ENCODE results near the gene DMRTC1.
"Not testable (repeated sequence)": the region's sequence is repeated elsewhere in the genome, so short reads cannot be mapped to it uniquely, and the experiment has no call there.

The DMRTC1 gene

GRCh38 chrX:72943819-72944169 is at the start of gene DMRTC1:
DMRTC1 (minus strand) TSS chrX:72943837; CDS start chrX:72875694, 68,143 bp downstream.
- not testable (repeated sequence) for H3K27ac ChIP-seq

- not testable (repeated sequence) for H3K27ac ChIP-seq
These were observed 37.3 kb upstream of the DMRTC1 start for GRCh38 chrX:72980894-72981469.

- not testable (repeated sequence) for H3K27ac ChIP-seq
These were observed 31.2 kb upstream of the DMRTC1 start for GRCh38 chrX:72974885-72975284.

- not testable (repeated sequence) for H3K27ac ChIP-seq
These were observed 28.2 kb upstream of the DMRTC1 start for GRCh38 chrX:72971859-72972258.

GRCh38 chrX:72959971-72960370 is 16.3 kb upstream of the DMRTC1 start:
- not testable (repeated sequence) for H3K27ac ChIP-seq

- H3K27ac ChIP-seq, result not testable (repeated sequence)
These were observed 410 bp downstream of the DMRTC1 start for GRCh38 chrX:72943035-72943818.

- H3K27ac ChIP-seq, result not testable (repeated sequence)
These were observed 1.4 kb downstream of the DMRTC1 start for GRCh38 chrX:72942272-72942671.

GRCh38 chrX:72937906-72938305 is 5.7 kb downstream of the DMRTC1 start, which contains the start of gene FAM236A:
FAM236A (plus strand) TSS chrX:72938206; CDS start chrX:72938263, 57 bp downstream.
- not testable (repeated sequence) for H3K27ac ChIP-seq

- H3K27ac ChIP-seq, result not testable (repeated sequence)
These were observed 6.7 kb downstream of the DMRTC1 start for GRCh38 chrX:72936882-72937455.

- not testable (repeated sequence) for H3K27ac ChIP-seq
These were observed 7.2 kb downstream of the DMRTC1 start for GRCh38 chrX:72936455-72936854.

GRCh38 chrX:72932283-72932682 is 11.4 kb downstream of the DMRTC1 start:
- not testable (repeated sequence) for H3K27ac ChIP-seq

- H3K27ac ChIP-seq, result not testable (repeated sequence)
These were observed 27.5 kb downstream of the DMRTC1 start for GRCh38 chrX:72916096-72916495.

- H3K27ac ChIP-seq, result not testable (repeated sequence)
These were observed 31.3 kb downstream of the DMRTC1 start, which contains the start of gene FAM236C for GRCh38 chrX:72912315-72912714. FAM236C (plus strand) TSS chrX:72912615; CDS start chrX:72912715, 100 bp downstream.

GRCh38 chrX:72889740-72890139 is 53.9 kb downstream of the DMRTC1 start:
- not testable (repeated sequence) for H3K27ac ChIP-seq

GRCh38 chrX:72882898-72883297 is 60.7 kb downstream of the DMRTC1 start:
- not testable (repeated sequence) for H3K27ac ChIP-seq

- H3K27ac ChIP-seq, result not testable (repeated sequence)
These were observed 106.1 kb downstream of the DMRTC1 start for GRCh38 chrX:72837532-72837931.

- not testable (repeated sequence) for H3K27ac ChIP-seq
These were observed 112.9 kb downstream of the DMRTC1 start for GRCh38 chrX:72830701-72831100.

All from VCaP (cell line).